HepG2 (cell line): ENCODE measurements around the gene MZF1. TPM values are rescaled to one million over a fixed set of nuclear protein-coding genes. Genes with fewer than 3 reads are reported as not detected.
A peak's percentile ranks its signal among the peaks of the same experiment; 100 is the strongest.

Experiments
- AHR ChIP-seq: IDR thresholded peaks from 2 replicates; pipeline ENCODE4 v1.6.1; 2018; ENCODE audit warnings: missing genetic modification reagents, missing compliant biosample characterization
- CCDC6 ChIP-seq: sonication (generic); formaldehyde crosslinking; IDR thresholded peaks from 2 replicates; pipeline ENCODE4 v1.8.1; 2022; ENCODE audit warnings: mild to moderate bottlenecking, missing genetic modification reagents, moderate library complexity
- CREB1 ChIP-seq, 2 experiments: fragments of 450-650 bp in 1 of 2; IDR thresholded peaks; 2 replicates each; pipeline ENCODE4 v1.6.1; 2016 to 2017; ENCODE audit warnings: control low read depth in 1 of 2, mild to moderate bottlenecking in 1 of 2, missing compliant biosample characterization in 1 of 2, missing genetic modification characterization in 1 of 2
- ERF ChIP-seq: IDR thresholded peaks from 2 replicates; pipeline ENCODE4 v1.6.1; 2018; ENCODE audit warnings: missing biosample characterization, missing genetic modification reagents
- ESRRA ChIP-seq: sonication (generic); formaldehyde crosslinking; IDR thresholded peaks from 2 replicates; pipeline ENCODE4 v1.5.1; 2020; ENCODE audit warnings: mild to moderate bottlenecking, low read depth, missing genetic modification reagents
- JARID2 ChIP-seq: sonication (generic); formaldehyde crosslinking; IDR thresholded peaks from 2 replicates; pipeline ENCODE4 v1.8.1; 2023; ENCODE audit warnings: missing genetic modification reagents, inconsistent platforms; ENCODE audit not compliant: insufficient replicate concordance
- KLF12 ChIP-seq: sonication (generic); formaldehyde crosslinking; IDR thresholded peaks from 2 replicates; pipeline ENCODE4 v1.4.0; 2020; ENCODE audit warnings: missing genetic modification reagents, borderline replicate concordance
- LCORL ChIP-seq, 2 experiments: fragments of 450-650 bp in 1 of 2; sonication (generic) in 1 of 2; formaldehyde crosslinking in 1 of 2; IDR thresholded peaks; 2 replicates each; pipeline versions ENCODE4 v1.5.0 to v1.6.1; 2017 to 2020; ENCODE audit warnings: antibody characterized with exemption in 1 of 2, missing genetic modification reagents in 1 of 2
- MXI1 ChIP-seq: IDR thresholded peaks from 3 replicates; pipeline ENCODE4 v1.6.1; 2012; ENCODE audit warnings: low read depth, low read length, inconsistent platforms, borderline replicate concordance
- MYC ChIP-seq: sonication (generic); formaldehyde crosslinking; IDR thresholded peaks from 2 replicates; pipeline ENCODE4 v1.9.0; 2021; ENCODE audit warnings: missing genetic modification reagents, borderline replicate concordance
- NRL ChIP-seq: sonication (generic); formaldehyde crosslinking; IDR thresholded peaks from 2 replicates; pipeline ENCODE4 v1.5.0; 2020; ENCODE audit warnings: missing genetic modification reagents, mild to moderate bottlenecking, moderate library complexity, borderline replicate concordance
- ZBTB20 ChIP-seq: sonication (generic); formaldehyde crosslinking; IDR thresholded peaks from 2 replicates; pipeline ENCODE4 v1.8.1; 2023; ENCODE audit warnings: missing genetic modification reagents, low read depth, mild to moderate bottlenecking, borderline replicate concordance
- ZC3H13 ChIP-seq: sonication (generic); formaldehyde crosslinking; IDR thresholded peaks from 2 replicates; pipeline ENCODE4 v1.8.1; 2023; ENCODE audit warnings: mild to moderate bottlenecking, missing genetic modification reagents, moderate library complexity
- ZNF121 ChIP-seq: sonication (generic); formaldehyde crosslinking; IDR thresholded peaks from 2 replicates; pipeline ENCODE4 v1.5.0; 2020; ENCODE audit warnings: mild to moderate bottlenecking, missing genetic modification reagents
- ZNF138 ChIP-seq: sonication (generic); formaldehyde crosslinking; IDR thresholded peaks from 2 replicates; pipeline ENCODE4 v1.5.0; 2020; ENCODE audit warnings: mild to moderate bottlenecking, low read depth, missing genetic modification reagents
- polyA plus RNA-seq, 8 experiments: library from polyadenylated mRNA; depleted of rRNA in 3 of 8; stranded (reverse) in 7 of 8; unstranded in 1 of 8; fragments of >200 nt; fragmentation: Illumina TruSeq in 4 of 8; extraction: Trizol in 4 of 8; gene quantifications; 2 replicates each; pipeline versions ENCODE4 v1.2.1 to v1.2.3, GENCODE V29; 2011 to 2016; ENCODE audit warnings: low read depth in 4 of 8, missing spikeins in 1 of 8, mixed read lengths in 1 of 8; ENCODE audit not compliant: insufficient read depth in 1 of 8
- total RNA-seq, 5 experiments: library from RNA; depleted of rRNA; stranded (reverse); fragments of >200 nt; fragmentation: Illumina TruSeq; extraction: Trizol; gene quantifications; 2 replicates each; pipeline ENCODE4 v1.2.3, GENCODE V29; 2016; ENCODE audit warnings: low read depth in 1 of 5
- TF ChIP-seq, protein P1 (sequence below): sonication (generic); formaldehyde crosslinking; IDR thresholded peaks from 2 replicates; pipeline ENCODE4 v1.4.0; 2020; ENCODE audit warnings: missing genetic modification reagents
- TF ChIP-seq, protein P2 (sequence below): IDR thresholded peaks from 2 replicates; pipeline ENCODE4 v1.6.1; 2016; ENCODE audit warnings: low read depth, missing genetic modification reagents, missing compliant biosample characterization
- TF ChIP-seq, protein P3 (sequence below): sonication (generic); formaldehyde crosslinking; IDR thresholded peaks from 2 replicates; pipeline ENCODE4 v1.4.0; 2020; ENCODE audit warnings: missing genetic modification reagents, borderline replicate concordance

The MZF1 gene
- total and polyA plus RNA-seq, 2 of the 13 experiments (the other 11 are each of a cell fraction or from before 2014, with no cell fraction given), result 3.1 to 8.1 TPM

DNA sequence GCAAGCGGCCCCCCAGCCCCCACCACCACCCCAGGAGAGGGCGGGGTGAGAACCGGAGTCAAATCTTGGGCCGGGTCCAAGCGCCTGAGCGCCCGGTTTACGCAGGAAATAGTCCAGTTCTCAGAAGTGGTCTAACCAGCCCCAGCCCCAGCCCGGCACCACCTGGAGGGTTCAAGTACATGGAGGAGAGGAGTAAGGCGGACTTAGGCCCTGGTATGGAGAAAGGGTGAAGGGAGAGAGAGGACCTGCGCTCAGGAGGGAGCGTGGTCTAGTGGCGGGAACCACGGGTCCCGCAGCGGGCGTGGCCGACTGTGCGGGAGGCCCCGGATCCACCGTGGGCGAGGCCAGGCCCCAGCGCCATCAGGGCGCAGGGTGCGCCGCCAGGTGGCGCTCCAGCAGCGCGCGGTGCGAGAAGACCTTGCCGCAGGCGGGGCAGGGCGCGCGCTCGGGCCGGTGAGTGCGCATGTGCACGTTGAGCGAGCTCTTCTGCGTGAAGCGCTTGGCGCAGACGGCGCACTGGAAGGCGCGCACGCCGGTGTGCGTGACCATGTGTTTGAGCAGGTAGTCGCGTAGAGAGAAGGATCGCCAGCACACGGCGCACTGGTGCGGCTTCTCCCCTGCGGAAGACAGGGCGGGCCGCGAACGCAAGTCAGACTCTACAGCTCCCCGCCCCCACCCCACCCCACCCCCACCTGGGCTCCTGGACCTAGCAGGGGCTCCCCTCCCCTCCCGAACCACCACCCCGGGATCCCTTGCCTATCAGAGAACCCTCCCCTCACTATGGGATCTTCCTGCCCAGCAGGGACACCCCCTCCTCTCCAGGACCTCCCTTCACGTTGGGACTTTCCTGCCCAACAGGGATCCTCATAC lies 59.2 kb downstream of the MZF1 start (continued):
- TF ChIP-seq ZBTB20 (CRISPR knock-in tag) (peak; percentile 80), ERF (CRISPR knock-in tag) (peak; percentile 90), JARID2 (CRISPR knock-in tag) (no peak), LCORL (IDR thresholded peaks at IDR 0.05) (no peak), LCORL (CRISPR knock-in tag; IDR thresholded peaks at IDR 0.05) (no peak; the same call in 1 of the 2 replicates), CCDC6 (CRISPR knock-in tag) (peak; percentile 93; the same call in 1 of the 2 replicates), NRL (CRISPR knock-in tag) (peak; percentile 36; the same call in 1 of the 2 replicates), ESRRA (CRISPR knock-in tag) (peak; percentile 72), KLF12 (CRISPR knock-in tag) (peak; percentile 95; the same call in 1 of the 2 replicates), ZNF121 (CRISPR knock-in tag) (no peak), ZNF138 (CRISPR knock-in tag) (no peak; the same call in 1 of the 2 replicates), MXI1 (peak; percentile 94; the same call in 2 of the 3 replicates), AHR (0 out of 2 replicates have a peak, but pooled peaks have one; percentile 75), ZC3H13 (CRISPR knock-in tag) (peak; percentile 94), MYC (CRISPR knock-in tag) (peak; percentile 98), CREB1 (IDR thresholded peaks at IDR 0.05) (peak; percentile 38; the same call in 1 of the 2 replicates), CREB1 (CRISPR knock-in tag; IDR thresholded peaks at IDR 0.05) (no peak)
- TF ChIP-seq, protein P1, sequence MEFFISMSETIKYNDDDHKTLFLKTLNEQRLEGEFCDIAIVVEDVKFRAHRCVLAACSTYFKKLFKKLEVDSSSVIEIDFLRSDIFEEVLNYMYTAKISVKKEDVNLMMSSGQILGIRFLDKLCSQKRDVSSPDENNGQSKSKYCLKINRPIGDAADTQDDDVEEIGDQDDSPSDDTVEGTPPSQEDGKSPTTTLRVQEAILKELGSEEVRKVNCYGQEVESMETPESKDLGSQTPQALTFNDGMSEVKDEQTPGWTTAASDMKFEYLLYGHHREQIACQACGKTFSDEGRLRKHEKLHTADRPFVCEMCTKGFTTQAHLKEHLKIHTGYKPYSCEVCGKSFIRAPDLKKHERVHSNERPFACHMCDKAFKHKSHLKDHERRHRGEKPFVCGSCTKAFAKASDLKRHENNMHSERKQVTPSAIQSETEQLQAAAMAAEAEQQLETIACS (CRISPR knock-in tag), result peak; percentile 92
- TF ChIP-seq, protein P2, sequence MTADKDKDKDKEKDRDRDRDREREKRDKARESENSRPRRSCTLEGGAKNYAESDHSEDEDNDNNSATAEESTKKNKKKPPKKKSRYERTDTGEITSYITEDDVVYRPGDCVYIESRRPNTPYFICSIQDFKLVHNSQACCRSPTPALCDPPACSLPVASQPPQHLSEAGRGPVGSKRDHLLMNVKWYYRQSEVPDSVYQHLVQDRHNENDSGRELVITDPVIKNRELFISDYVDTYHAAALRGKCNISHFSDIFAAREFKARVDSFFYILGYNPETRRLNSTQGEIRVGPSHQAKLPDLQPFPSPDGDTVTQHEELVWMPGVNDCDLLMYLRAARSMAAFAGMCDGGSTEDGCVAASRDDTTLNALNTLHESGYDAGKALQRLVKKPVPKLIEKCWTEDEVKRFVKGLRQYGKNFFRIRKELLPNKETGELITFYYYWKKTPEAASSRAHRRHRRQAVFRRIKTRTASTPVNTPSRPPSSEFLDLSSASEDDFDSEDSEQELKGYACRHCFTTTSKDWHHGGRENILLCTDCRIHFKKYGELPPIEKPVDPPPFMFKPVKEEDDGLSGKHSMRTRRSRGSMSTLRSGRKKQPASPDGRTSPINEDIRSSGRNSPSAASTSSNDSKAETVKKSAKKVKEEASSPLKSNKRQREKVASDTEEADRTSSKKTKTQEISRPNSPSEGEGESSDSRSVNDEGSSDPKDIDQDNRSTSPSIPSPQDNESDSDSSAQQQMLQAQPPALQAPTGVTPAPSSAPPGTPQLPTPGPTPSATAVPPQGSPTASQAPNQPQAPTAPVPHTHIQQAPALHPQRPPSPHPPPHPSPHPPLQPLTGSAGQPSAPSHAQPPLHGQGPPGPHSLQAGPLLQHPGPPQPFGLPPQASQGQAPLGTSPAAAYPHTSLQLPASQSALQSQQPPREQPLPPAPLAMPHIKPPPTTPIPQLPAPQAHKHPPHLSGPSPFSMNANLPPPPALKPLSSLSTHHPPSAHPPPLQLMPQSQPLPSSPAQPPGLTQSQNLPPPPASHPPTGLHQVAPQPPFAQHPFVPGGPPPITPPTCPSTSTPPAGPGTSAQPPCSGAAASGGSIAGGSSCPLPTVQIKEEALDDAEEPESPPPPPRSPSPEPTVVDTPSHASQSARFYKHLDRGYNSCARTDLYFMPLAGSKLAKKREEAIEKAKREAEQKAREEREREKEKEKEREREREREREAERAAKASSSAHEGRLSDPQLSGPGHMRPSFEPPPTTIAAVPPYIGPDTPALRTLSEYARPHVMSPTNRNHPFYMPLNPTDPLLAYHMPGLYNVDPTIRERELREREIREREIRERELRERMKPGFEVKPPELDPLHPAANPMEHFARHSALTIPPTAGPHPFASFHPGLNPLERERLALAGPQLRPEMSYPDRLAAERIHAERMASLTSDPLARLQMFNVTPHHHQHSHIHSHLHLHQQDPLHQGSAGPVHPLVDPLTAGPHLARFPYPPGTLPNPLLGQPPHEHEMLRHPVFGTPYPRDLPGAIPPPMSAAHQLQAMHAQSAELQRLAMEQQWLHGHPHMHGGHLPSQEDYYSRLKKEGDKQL (CRISPR knock-in tag), result 0 out of 2 replicates have a peak, but pooled peaks have one; percentile 35
- TF ChIP-seq, protein P3, sequence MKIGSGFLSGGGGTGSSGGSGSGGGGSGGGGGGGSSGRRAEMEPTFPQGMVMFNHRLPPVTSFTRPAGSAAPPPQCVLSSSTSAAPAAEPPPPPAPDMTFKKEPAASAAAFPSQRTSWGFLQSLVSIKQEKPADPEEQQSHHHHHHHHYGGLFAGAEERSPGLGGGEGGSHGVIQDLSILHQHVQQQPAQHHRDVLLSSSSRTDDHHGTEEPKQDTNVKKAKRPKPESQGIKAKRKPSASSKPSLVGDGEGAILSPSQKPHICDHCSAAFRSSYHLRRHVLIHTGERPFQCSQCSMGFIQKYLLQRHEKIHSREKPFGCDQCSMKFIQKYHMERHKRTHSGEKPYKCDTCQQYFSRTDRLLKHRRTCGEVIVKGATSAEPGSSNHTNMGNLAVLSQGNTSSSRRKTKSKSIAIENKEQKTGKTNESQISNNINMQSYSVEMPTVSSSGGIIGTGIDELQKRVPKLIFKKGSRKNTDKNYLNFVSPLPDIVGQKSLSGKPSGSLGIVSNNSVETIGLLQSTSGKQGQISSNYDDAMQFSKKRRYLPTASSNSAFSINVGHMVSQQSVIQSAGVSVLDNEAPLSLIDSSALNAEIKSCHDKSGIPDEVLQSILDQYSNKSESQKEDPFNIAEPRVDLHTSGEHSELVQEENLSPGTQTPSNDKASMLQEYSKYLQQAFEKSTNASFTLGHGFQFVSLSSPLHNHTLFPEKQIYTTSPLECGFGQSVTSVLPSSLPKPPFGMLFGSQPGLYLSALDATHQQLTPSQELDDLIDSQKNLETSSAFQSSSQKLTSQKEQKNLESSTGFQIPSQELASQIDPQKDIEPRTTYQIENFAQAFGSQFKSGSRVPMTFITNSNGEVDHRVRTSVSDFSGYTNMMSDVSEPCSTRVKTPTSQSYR (CRISPR knock-in tag), result peak; percentile 46; the same call in 1 of the 2 replicates
